Measurements from ENCODE around the gene RAB30. TPM values are rescaled to one million over a fixed set of nuclear protein-coding genes. Genes with fewer than 3 reads are reported as not detected.
A peak's percentile ranks its signal among the peaks of the same experiment; 100 is the strongest.

The RAB30 gene
- total RNA-seq, 1 donor from 2014 or later: 160 TPM

- Mint-ChIP-seq H3K9me3 (no peaks in the 10 kb centered on the region), H3K4me3 (no peak overlapping the region), H3K36me3 (ENCODE audit: low read depth) (peaks cover 92% of the 10 kb centered on the region), H3K27ac (peak overlapping the region; percentile 66), H3K27me3 (no peaks in the 10 kb centered on the region), H3K4me1 (peaks cover 42% of the 10 kb centered on the region)
- ATAC-seq (ENCODE audit: low read depth) (no peak), DNase-seq (no peak)
- TF ChIP-seq CTCF (IDR thresholded peaks at IDR 0.05): no peak
- CTCF ChIA-PET: no interaction called here
- POLR2A ChIA-PET: interaction anchor here (0.6 to 1.2 kb wide), 3 partner anchors 82 to 137 kb away, joined by 3 to 5 read pairs (median 3); partner anchors contain the start of gene RAB30
- intact Hi-C loops (cut with micrococcal nuclease): loop anchor here (1.0 kb wide), 1 partner anchor 8 kb away; no protein-coding TSS in a partner anchor
Observed at GRCh38 chr11:82988936-82989627, 82.6 kb downstream of the RAB30 start.

- POLR2A ChIA-PET: interaction anchor here (0.7 kb wide), 1 partner anchor 56 kb away, joined by 5 read pairs; no protein-coding TSS in a partner anchor
- intact Hi-C loops (cut with micrococcal nuclease): loop anchor here (1.0 kb wide), 1 partner anchor 9 kb away; no protein-coding TSS in a partner anchor
- Mint-ChIP-seq H3K36me3 (ENCODE audit: low read depth) (peaks cover 88% of the 10 kb centered on the region), H3K4me3 (no peak overlapping the region), H3K4me1 (peaks cover 31% of the 10 kb centered on the region), H3K27ac (no peak overlapping the region), H3K27me3 (no peaks in the 10 kb centered on the region), H3K9me3 (no peaks in the 10 kb centered on the region)
- CTCF ChIA-PET: no interaction called here
- DNase-seq (no peak), ATAC-seq (ENCODE audit: low read depth) (no peak)
- TF ChIP-seq CTCF (IDR thresholded peaks at IDR 0.05): no peak
Observed at GRCh38 chr11:82987997-82988396, 83.7 kb downstream of the RAB30 start.

GRCh38 chr11:82986446-82986845 is 85.3 kb downstream of the RAB30 start:
- Mint-ChIP-seq H3K27me3 (no peaks in the 10 kb centered on the region), H3K9me3 (no peaks in the 10 kb centered on the region), H3K36me3 (ENCODE audit: low read depth) (peaks cover 85% of the 10 kb centered on the region), H3K4me1 (peaks cover 19% of the 10 kb centered on the region), H3K27ac (peak overlapping the region; percentile 74), H3K4me3 (no peak overlapping the region)
- intact Hi-C loops (cut with micrococcal nuclease): no loop called here
- ChIA-PET POLR2A (interaction anchor here (0.6 to 1.9 kb wide), 2 partner anchors 12 to 76 kb away, joined by 3 to 6 read pairs; no protein-coding TSS in a partner anchor), CTCF (no interaction called here)
- ATAC-seq (ENCODE audit: low read depth): no peak
- DNase-seq: no peak
- TF ChIP-seq CTCF (IDR thresholded peaks at IDR 0.05): no peak

- no peaks in the 10 kb centered on the region for H3K27me3 Mint-ChIP-seq
- no peaks in the 10 kb centered on the region for H3K9me3 Mint-ChIP-seq
- no peak overlapping the region for H3K27ac Mint-ChIP-seq
- DNase-seq: no peak
- H3K36me3 Mint-ChIP-seq (ENCODE audit: low read depth): peaks cover 83% of the 10 kb centered on the region
- TF ChIP-seq CTCF (IDR thresholded peaks at IDR 0.05): no peak
- ATAC-seq (ENCODE audit: low read depth): no peak
- no peak overlapping the region for H3K4me3 Mint-ChIP-seq
- peaks cover 37% of the 10 kb centered on the region for H3K4me1 Mint-ChIP-seq
- ChIA-PET CTCF (no interaction called here), POLR2A (interaction anchor here (1.2 kb wide), 1 partner anchor 27 kb away, joined by 3 read pairs; no protein-coding TSS in a partner anchor)
- intact Hi-C loops (cut with micrococcal nuclease): no loop called here
Observed at GRCh38 chr11:82981852-82982251, 89.8 kb downstream of the RAB30 start.

GRCh38 chr11:82980947-82981346 is 90.8 kb downstream of the RAB30 start:
- POLR2A ChIA-PET: interaction anchor here (0.6 to 0.9 kb wide), 2 partner anchors 70 to 81 kb away, joined by 3 to 5 read pairs; no protein-coding TSS in a partner anchor
- no peaks in the 10 kb centered on the region for H3K27me3 Mint-ChIP-seq
- intact Hi-C loops (cut with micrococcal nuclease): no loop called here
- ATAC-seq (ENCODE audit: low read depth) (no peak), DNase-seq (no peak)
- TF ChIP-seq CTCF (IDR thresholded peaks at IDR 0.05): no peak
- CTCF ChIA-PET: no interaction called here
- no peaks in the 10 kb centered on the region for H3K9me3 Mint-ChIP-seq
- no peak overlapping the region for H3K4me3 Mint-ChIP-seq
- H3K27ac Mint-ChIP-seq: peak overlapping the region; percentile 35
- peaks cover 78% of the 10 kb centered on the region for H3K36me3 Mint-ChIP-seq (ENCODE audit: low read depth)
- peaks cover 43% of the 10 kb centered on the region for H3K4me1 Mint-ChIP-seq

Data from activated B cell treated with CpG ODN at 0.5 μM for 24 hours (primary cell).